Upper lobe of right lung (tissue), 1 donor: ENCODE data around the gene RAD51B. TPM values are rescaled to one million over a fixed set of nuclear protein-coding genes. Genes with fewer than 3 reads are reported as not detected.

Source experiments
- ATAC-seq: fragments of 200-7000 bp; cut with Tn5 transposase; one replicate; pipeline ENCODE4 v1.9.1; 2020; ENCODE audit warnings: mild to moderate bottlenecking, moderate library complexity
- DNase-seq: peaks from one replicate; pipeline ENCODE4 v3.0.0-alpha.2; 2020
- H3K27ac ChIP-seq: fragments of 200-600 bp; one replicate; pipeline ENCODE4 v1.8.0; 2022
- H3K27me3 ChIP-seq: fragments of 200-600 bp; one replicate; pipeline ENCODE4 v1.8.0; 2022; ENCODE audit warnings: mild to moderate bottlenecking
- H3K36me3 ChIP-seq: fragments of 200-600 bp; one replicate; pipeline ENCODE4 v1.8.0; 2022
- H3K4me1 ChIP-seq: fragments of 200-600 bp; one replicate; pipeline ENCODE4 v1.8.0; 2022
- H3K4me3 ChIP-seq: fragments of 200-600 bp; one replicate; pipeline ENCODE4 v1.8.0; 2022; ENCODE audit warnings: mild to moderate bottlenecking
- H3K9me3 ChIP-seq: fragments of 200-600 bp; one replicate; pipeline ENCODE4 v1.8.0; 2022
- CTCF ChIP-seq: fragments of 200-600 bp; IDR thresholded peaks from one replicate; pipeline ENCODE4 v1.8.0; 2022; ENCODE audit warnings: antibody characterized with exemption
- intact Hi-C: fragments of 100-400 bp; cut with DNase I; formaldehyde crosslinking; loops from one replicate; pipeline ENCODE4 v1.11.0; 2022
- total RNA-seq: library from RNA; stranded (reverse); fragmentation: NEBNext Ultra II Directional; extraction: Animal tissue kit (Norgen Biotek cat#: 25700); gene quantifications from one replicate; pipeline ENCODE4 v1.2.1, GENCODE V29; 2021
- donor health status: DM: no; HTN: yes; CAD: no; lungs with severe emphysema.

The RAD51B gene
- total RNA-seq, 1 donor from 2014 or later, result 11.5 TPM

GRCh38 chr14:68325267-68325807 is 505.8 kb downstream of the RAD51B start:
- no peak for DNase-seq

GRCh38 chr14:68327231-68327630 is 507.7 kb downstream of the RAD51B start:
- TF ChIP-seq CTCF, result no peak
- no peaks in the 10 kb centered on the region for H3K27me3 ChIP-seq
- H3K4me3 ChIP-seq, result no peak overlapping the region
- ATAC-seq, result no peak
- no peak for DNase-seq
- H3K27ac ChIP-seq, result no peak overlapping the region
- H3K4me1 ChIP-seq, result no peaks in the 10 kb centered on the region
- intact Hi-C loops, result no loop called here
- no peaks in the 10 kb centered on the region for H3K9me3 ChIP-seq
- H3K36me3 ChIP-seq, result no peaks in the 10 kb centered on the region

More at GRCh38 chr14:68325267-68325807, 505.8 kb downstream of the RAD51B start:
- Histone ChIP-seq H3K27ac (no peak overlapping the region), H3K27me3 (no peaks in the 10 kb centered on the region), H3K9me3 (no peaks in the 10 kb centered on the region), H3K4me3 (no peak overlapping the region), H3K36me3 (no peaks in the 10 kb centered on the region), H3K4me1 (no peaks in the 10 kb centered on the region)
- intact Hi-C loops, result no loop called here
- no peak for ATAC-seq
- no peak for TF ChIP-seq CTCF

GRCh38 chr14:68328509-68328908 is 508.9 kb downstream of the RAD51B start:
- TF ChIP-seq CTCF, result no peak
- Histone ChIP-seq H3K4me3 (no peak overlapping the region), H3K27ac (no peak overlapping the region), H3K4me1 (no peaks in the 10 kb centered on the region), H3K27me3 (no peaks in the 10 kb centered on the region), H3K36me3 (no peaks in the 10 kb centered on the region), H3K9me3 (no peaks in the 10 kb centered on the region)
- DNase-seq (no peak), ATAC-seq (no peak)
- intact Hi-C loops, result no loop called here

- H3K36me3 ChIP-seq, result no peaks in the 10 kb centered on the region
- no peak overlapping the region for H3K27ac ChIP-seq
- ATAC-seq (no peak), DNase-seq (no peak)
- no peak for TF ChIP-seq CTCF
- H3K4me3 ChIP-seq, result no peak overlapping the region
- no peaks in the 10 kb centered on the region for H3K27me3 ChIP-seq
- no peaks in the 10 kb centered on the region for H3K4me1 ChIP-seq
- intact Hi-C loops, result no loop called here
- H3K9me3 ChIP-seq, result no peaks in the 10 kb centered on the region
Observed at GRCh38 chr14:68331426-68331825, 511.8 kb downstream of the RAD51B start.

GRCh38 chr14:68331991-68332390 is 512.4 kb downstream of the RAD51B start:
- Histone ChIP-seq H3K27ac (no peak overlapping the region), H3K9me3 (no peaks in the 10 kb centered on the region), H3K4me3 (no peak overlapping the region), H3K36me3 (no peaks in the 10 kb centered on the region), H3K27me3 (no peaks in the 10 kb centered on the region), H3K4me1 (no peaks in the 10 kb centered on the region)
- TF ChIP-seq CTCF, result no peak
- DNase-seq, result no peak
- no peak for ATAC-seq
- intact Hi-C loops, result no loop called here

GRCh38 chr14:68333262-68333661 is 513.7 kb downstream of the RAD51B start:
- no peaks in the 10 kb centered on the region for H3K4me1 ChIP-seq
- H3K4me3 ChIP-seq, result no peak overlapping the region
- no peak for ATAC-seq
- DNase-seq, result no peak
- H3K27me3 ChIP-seq, result no peaks in the 10 kb centered on the region
- intact Hi-C loops, result no loop called here
- no peak overlapping the region for H3K27ac ChIP-seq
- no peak for TF ChIP-seq CTCF
- no peaks in the 10 kb centered on the region for H3K9me3 ChIP-seq
- no peaks in the 10 kb centered on the region for H3K36me3 ChIP-seq
